Thyroid gland (tissue), 4 donors: Measurements from ENCODE around the gene HEXIM1.

Experiments used
- POLR2A ChIP-seq, 2 donors: fragments of 450-650 bp; IDR thresholded peaks; one replicate each; pipeline ENCODE4 v1.6.1; 2017; ENCODE audit warnings: antibody characterized with exemption in 2 of 2, mild to moderate bottlenecking in 2 of 2, moderate library complexity in 1 of 2
- TF ChIP-seq, protein P1 (sequence below), 6 experiments: fragments of 200-600 bp in 3 of 6; fragments of 450-650 bp in 3 of 6; sonication (generic) in 3 of 6; IDR thresholded peaks; one replicate each; pipeline ENCODE4 v1.5.1; 2016 to 2019; ENCODE audit warnings: antibody characterized with exemption in 6 of 6, mild to moderate bottlenecking in 2 of 6, inconsistent platforms in 1 of 6, moderate library complexity in 1 of 6

DNA sequence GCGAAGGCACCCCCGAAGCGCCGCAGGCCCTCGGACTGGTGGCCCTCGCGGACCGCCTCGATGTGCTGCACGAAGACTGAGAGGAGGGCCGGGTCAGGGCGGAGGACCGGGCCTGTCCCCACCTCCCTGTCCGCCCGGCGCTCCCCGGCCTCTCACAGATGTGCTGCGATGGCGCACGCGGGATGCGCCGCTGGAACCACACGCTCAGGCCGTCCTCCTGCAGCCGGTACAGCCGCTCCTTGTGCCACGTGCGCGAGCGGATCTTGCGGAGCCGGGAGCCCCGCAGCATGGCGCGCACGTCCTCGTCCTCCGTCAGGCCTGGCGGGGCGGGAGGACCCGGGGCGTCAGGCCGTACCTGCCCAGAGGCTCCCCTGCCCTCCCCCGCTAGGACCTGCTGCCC, 27.2 kb upstream of the HEXIM1 start:
- TF ChIP-seq, protein P1, sequence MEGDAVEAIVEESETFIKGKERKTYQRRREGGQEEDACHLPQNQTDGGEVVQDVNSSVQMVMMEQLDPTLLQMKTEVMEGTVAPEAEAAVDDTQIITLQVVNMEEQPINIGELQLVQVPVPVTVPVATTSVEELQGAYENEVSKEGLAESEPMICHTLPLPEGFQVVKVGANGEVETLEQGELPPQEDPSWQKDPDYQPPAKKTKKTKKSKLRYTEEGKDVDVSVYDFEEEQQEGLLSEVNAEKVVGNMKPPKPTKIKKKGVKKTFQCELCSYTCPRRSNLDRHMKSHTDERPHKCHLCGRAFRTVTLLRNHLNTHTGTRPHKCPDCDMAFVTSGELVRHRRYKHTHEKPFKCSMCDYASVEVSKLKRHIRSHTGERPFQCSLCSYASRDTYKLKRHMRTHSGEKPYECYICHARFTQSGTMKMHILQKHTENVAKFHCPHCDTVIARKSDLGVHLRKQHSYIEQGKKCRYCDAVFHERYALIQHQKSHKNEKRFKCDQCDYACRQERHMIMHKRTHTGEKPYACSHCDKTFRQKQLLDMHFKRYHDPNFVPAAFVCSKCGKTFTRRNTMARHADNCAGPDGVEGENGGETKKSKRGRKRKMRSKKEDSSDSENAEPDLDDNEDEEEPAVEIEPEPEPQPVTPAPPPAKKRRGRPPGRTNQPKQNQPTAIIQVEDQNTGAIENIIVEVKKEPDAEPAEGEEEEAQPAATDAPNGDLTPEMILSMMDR (IDR thresholded peaks at IDR 0.05), result no peak
- TF ChIP-seq POLR2A (IDR thresholded peaks at IDR 0.05), result no peak
